Cardiac fibroblast (primary cell): Measurements from ENCODE around the gene CFAP126.
A peak's percentile ranks its signal among the peaks of the same experiment; 100 is the strongest.
"Not testable (repeated sequence)": the region's sequence is repeated elsewhere in the genome, so short reads cannot be mapped to it uniquely, and the experiment has no call there.

Experiments
- DNase-seq, 2 donors: peaks; one replicate each; pipeline versions ENCODE4 v3.0.0 to v3.0.0-alpha.2; 2010; ENCODE audit warnings: low read depth in 2 of 2
- H3K4me3 ChIP-seq, 2 donors: replicated peaks in 1 of 2; 1 replicate in 1 of 2; 2 replicates in 1 of 2; pipeline ENCODE4 v1.5.1; 2011; ENCODE audit warnings: low read depth in 2 of 2, low read length in 2 of 2, mild to moderate bottlenecking in 2 of 2, moderate library complexity in 1 of 2
- CTCF ChIP-seq: IDR thresholded peaks from one replicate; pipeline ENCODE4 v1.5.1; 2011; ENCODE audit warnings: low read depth, mild to moderate bottlenecking, low read length, inconsistent platforms

Gene CFAP126

GRCh38 chr1:161367684-161368400, at the start of gene CFAP126:
Gene CFAP126 (minus strand): TSS chr1:161367876. CDS start chr1:161367868, 8 bp downstream.
- no peak within 1 kb of the TSS for H3K4me3 ChIP-seq
- peak; percentile 89 to 90 for DNase-seq
- TF ChIP-seq CTCF = peak; percentile 15

GRCh38 chr1:161413050-161413449, 45.4 kb upstream of the CFAP126 start:
- DNase-seq = not testable (repeated sequence)

GRCh38 chr1:161410636-161410970, 42.9 kb upstream of the CFAP126 start:
- H3K4me3 ChIP-seq, DNase-seq: not testable (repeated sequence)

More at GRCh38 chr1:161413050-161413449, 45.4 kb upstream of the CFAP126 start:
- not testable (repeated sequence) for H3K4me3 ChIP-seq

- DNase-seq, H3K4me3 ChIP-seq: not testable (repeated sequence)
These were observed 42.4 kb upstream of the CFAP126 start for GRCh38 chr1:161409848-161410635.

- DNase-seq = no peak
- H3K4me3 ChIP-seq = no peak overlapping the region
- TF ChIP-seq CTCF = no peak
These were observed 40.9 kb upstream of the CFAP126 start for GRCh38 chr1:161408429-161409052.

GRCh38 chr1:161407451-161407985, 39.8 kb upstream of the CFAP126 start:
- no peak for DNase-seq
- no peak overlapping the region for H3K4me3 ChIP-seq
- TF ChIP-seq CTCF = no peak

- not testable (repeated sequence) for DNase-seq, H3K4me3 ChIP-seq
These were observed 38.9 kb upstream of the CFAP126 start for GRCh38 chr1:161406551-161406950.

- no peak for DNase-seq
- TF ChIP-seq CTCF = no peak
- no peak overlapping the region for H3K4me3 ChIP-seq
These were observed 36.4 kb upstream of the CFAP126 start for GRCh38 chr1:161404051-161404597.
